HL-60 (cell line): ENCODE data around the gene ITPR3.

Experiments
- DNase-seq, 2 experiments: peaks; one replicate each; pipeline ENCODE4 v3.0.0-alpha.2; 2010 to 2020; ENCODE audit warnings: low read depth in 1 of 2, low spot score in 1 of 2
- H3K27ac ChIP-seq: fragments of 250-450 bp; sonication (Bioruptor Pico); replicated peaks from 2 replicates; pipeline ENCODE4 v1.5.1; 2020; ENCODE audit warnings: mild to moderate bottlenecking, moderate library complexity
- H3K27me3 ChIP-seq: fragments of 250-450 bp; sonication (Bioruptor Pico); 2 replicates; pipeline ENCODE4 v1.5.1; 2021; ENCODE audit warnings: mild to moderate bottlenecking, moderate library complexity; ENCODE audit not compliant: insufficient read depth, poor library complexity, severe bottlenecking
- H3K4me3 ChIP-seq: replicated peaks from 2 replicates; pipeline ENCODE4 v1.5.1; 2011; ENCODE audit warnings: mild to moderate bottlenecking, control low read depth, low read length; ENCODE audit not compliant: insufficient read depth
- GABPA ChIP-seq: IDR thresholded peaks from 2 replicates; pipeline ENCODE4 v1.6.1; 2012; ENCODE audit warnings: low read depth
- POLR2AphosphoS5 ChIP-seq: IDR thresholded peaks from 2 replicates; pipeline ENCODE4 v1.6.1; 2012; ENCODE audit warnings: low read depth
- SPI1 ChIP-seq: IDR thresholded peaks from 2 replicates; pipeline ENCODE4 v1.6.1; 2012; ENCODE audit warnings: low read depth, mild to moderate bottlenecking, borderline replicate concordance
- TF ChIP-seq, protein P1 (sequence below): IDR thresholded peaks from one replicate; pipeline ENCODE4 v1.5.1; 2011; ENCODE audit warnings: low read length, control low read depth, inconsistent platforms; ENCODE audit not compliant: insufficient read depth
- TF ChIP-seq, protein P2 (sequence below): IDR thresholded peaks from 2 replicates; pipeline ENCODE4 v1.6.1; 2012; ENCODE audit warnings: low read depth; ENCODE audit not compliant: insufficient replicate concordance

Gene ITPR3

DNA sequence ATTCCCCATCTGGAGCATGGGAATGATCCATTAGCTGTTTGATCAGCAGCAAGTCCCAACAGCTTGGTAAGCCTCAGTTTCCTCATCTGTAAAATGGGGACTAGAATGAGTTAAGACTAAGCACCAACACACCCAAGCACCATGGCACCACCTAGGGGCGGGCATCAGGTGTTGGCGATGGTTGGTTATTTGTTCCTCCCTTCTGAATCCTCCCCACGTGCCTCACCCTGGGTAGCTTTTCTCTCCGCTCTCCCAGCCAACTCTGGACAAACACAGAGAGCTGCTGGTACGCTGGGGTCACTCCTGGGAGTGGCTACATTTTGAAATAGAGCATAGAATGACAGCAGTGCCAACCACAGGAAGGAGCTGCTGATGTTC is 13.3 kb upstream of the ITPR3 start:
- DNase-seq, result peak in 1 of 2 experiments; percentile 22
- Histone ChIP-seq H3K27me3 (no peaks in the 10 kb centered on the region), H3K4me3 (no peak overlapping the region), H3K27ac (no peak overlapping the region)
- no peak for TF ChIP-seq SPI1
- TF ChIP-seq, protein P1, sequence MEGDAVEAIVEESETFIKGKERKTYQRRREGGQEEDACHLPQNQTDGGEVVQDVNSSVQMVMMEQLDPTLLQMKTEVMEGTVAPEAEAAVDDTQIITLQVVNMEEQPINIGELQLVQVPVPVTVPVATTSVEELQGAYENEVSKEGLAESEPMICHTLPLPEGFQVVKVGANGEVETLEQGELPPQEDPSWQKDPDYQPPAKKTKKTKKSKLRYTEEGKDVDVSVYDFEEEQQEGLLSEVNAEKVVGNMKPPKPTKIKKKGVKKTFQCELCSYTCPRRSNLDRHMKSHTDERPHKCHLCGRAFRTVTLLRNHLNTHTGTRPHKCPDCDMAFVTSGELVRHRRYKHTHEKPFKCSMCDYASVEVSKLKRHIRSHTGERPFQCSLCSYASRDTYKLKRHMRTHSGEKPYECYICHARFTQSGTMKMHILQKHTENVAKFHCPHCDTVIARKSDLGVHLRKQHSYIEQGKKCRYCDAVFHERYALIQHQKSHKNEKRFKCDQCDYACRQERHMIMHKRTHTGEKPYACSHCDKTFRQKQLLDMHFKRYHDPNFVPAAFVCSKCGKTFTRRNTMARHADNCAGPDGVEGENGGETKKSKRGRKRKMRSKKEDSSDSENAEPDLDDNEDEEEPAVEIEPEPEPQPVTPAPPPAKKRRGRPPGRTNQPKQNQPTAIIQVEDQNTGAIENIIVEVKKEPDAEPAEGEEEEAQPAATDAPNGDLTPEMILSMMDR, result peak; percentile 46

DNA sequence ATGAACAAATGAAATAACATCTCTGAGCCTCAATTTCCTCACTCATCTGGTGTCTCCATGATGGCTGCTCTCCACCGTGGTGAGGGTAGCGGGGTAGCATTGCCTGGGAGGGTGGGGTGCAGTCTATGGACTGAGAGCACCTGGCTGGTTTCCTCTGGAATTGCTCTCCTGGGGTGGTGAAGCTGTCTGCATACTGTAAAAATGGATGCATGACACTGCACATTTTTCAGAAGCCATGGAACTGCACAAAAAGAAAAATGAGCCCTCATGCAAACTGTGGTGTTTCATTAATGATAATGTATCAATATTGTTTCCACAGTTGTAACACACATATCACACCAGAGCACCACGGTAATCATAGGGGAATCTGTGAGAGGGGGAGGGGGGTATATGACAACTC is 12.1 kb upstream of the ITPR3 start:
- TF ChIP-seq, protein P2, sequence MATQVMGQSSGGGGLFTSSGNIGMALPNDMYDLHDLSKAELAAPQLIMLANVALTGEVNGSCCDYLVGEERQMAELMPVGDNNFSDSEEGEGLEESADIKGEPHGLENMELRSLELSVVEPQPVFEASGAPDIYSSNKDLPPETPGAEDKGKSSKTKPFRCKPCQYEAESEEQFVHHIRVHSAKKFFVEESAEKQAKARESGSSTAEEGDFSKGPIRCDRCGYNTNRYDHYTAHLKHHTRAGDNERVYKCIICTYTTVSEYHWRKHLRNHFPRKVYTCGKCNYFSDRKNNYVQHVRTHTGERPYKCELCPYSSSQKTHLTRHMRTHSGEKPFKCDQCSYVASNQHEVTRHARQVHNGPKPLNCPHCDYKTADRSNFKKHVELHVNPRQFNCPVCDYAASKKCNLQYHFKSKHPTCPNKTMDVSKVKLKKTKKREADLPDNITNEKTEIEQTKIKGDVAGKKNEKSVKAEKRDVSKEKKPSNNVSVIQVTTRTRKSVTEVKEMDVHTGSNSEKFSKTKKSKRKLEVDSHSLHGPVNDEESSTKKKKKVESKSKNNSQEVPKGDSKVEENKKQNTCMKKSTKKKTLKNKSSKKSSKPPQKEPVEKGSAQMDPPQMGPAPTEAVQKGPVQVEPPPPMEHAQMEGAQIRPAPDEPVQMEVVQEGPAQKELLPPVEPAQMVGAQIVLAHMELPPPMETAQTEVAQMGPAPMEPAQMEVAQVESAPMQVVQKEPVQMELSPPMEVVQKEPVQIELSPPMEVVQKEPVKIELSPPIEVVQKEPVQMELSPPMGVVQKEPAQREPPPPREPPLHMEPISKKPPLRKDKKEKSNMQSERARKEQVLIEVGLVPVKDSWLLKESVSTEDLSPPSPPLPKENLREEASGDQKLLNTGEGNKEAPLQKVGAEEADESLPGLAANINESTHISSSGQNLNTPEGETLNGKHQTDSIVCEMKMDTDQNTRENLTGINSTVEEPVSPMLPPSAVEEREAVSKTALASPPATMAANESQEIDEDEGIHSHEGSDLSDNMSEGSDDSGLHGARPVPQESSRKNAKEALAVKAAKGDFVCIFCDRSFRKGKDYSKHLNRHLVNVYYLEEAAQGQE, result no peak
- TF ChIP-seq SPI1 (no peak), POLR2AphosphoS5 (no peak), GABPA (no peak)
- TF ChIP-seq, protein P1, result no peak
- Histone ChIP-seq H3K27ac (no peak overlapping the region), H3K27me3 (no peaks in the 10 kb centered on the region), H3K4me3 (no peak overlapping the region)
- no peak for DNase-seq

DNA sequence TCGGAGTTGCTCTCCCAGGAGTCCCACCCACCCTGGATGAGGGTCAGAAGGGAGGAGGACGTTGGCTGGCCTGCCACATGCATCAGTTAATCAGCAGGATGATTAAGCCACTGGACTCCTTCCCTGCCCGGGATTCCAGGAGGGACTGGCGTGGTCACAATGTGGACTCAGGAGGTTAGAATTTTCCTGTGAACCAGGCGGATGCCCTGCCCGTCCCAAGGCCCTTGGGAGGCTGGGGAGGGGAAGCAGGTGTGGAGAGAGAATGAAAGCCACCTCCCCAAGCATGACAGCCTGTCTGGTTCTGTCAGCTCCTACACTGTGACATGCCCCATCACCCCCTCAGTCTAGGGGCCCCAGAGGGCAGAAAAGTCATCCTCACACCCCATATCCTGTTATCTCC is 11.6 kb upstream of the ITPR3 start:
- TF ChIP-seq GABPA, result no peak
- TF ChIP-seq, protein P2, result no peak
- TF ChIP-seq, protein P1, result no peak
- no peak for TF ChIP-seq POLR2AphosphoS5
- no peak for TF ChIP-seq SPI1

DNA sequence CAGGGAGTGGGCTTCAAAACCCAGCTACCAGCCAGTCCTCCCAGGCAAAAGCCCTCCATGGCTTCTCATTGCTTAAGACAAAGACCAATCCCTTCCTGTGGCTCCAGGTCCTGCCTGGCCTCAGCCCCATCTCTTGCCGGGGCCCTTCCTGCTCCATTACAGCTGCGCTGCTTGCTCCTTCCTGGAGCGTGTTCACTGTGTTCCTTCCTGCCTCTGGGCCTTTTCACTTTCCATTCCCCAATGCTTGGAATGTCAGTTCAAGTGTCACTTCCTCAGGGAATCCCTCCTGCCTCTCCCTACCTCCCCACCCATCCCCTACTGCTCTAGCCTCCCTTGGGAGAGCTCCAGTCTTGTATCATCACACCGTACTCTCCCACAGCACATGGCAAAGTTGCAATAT is 11.1 kb upstream of the ITPR3 start:
- Histone ChIP-seq H3K27ac (no peak overlapping the region), H3K4me3 (no peak overlapping the region), H3K27me3 (no peaks in the 10 kb centered on the region)
- TF ChIP-seq POLR2AphosphoS5, result no peak
- DNase-seq, result no peak

More for the DNA sequence above, 11.6 kb upstream of the ITPR3 start:
- H3K27me3 ChIP-seq, result no peaks in the 10 kb centered on the region
- no peak overlapping the region for H3K4me3 ChIP-seq
- DNase-seq, result no peak
- H3K27ac ChIP-seq, result no peak overlapping the region
